Parathyroid adenoma (tissue), 2 donors: ENCODE data around the gene FMNL3.

Source experiments
- H2AFZ ChIP-seq: fragments of 300-600 bp; sonication (generic); one replicate; pipeline ENCODE4 v1.7.0; 2017; ENCODE audit warnings: antibody characterized with exemption, mild to moderate bottlenecking
- H3K27ac ChIP-seq: fragments of 300-600 bp; sonication (generic); one replicate; pipeline ENCODE4 v1.7.0; 2017
- H3K27me3 ChIP-seq: fragments of 300-600 bp; sonication (generic); one replicate; pipeline ENCODE4 v1.7.0; 2017; ENCODE audit warnings: low read length; ENCODE audit not compliant: control insufficient read depth, insufficient read depth
- H3K36me3 ChIP-seq: fragments of 300-600 bp; sonication (generic); one replicate; pipeline ENCODE4 v1.7.0; 2017; ENCODE audit warnings: low read length; ENCODE audit not compliant: control insufficient read depth, insufficient read depth
- H3K4me1 ChIP-seq: fragments of 300-600 bp; sonication (generic); one replicate; pipeline ENCODE4 v1.7.0; 2017; ENCODE audit warnings: control low read depth
- H3K4me2 ChIP-seq: fragments of 300-600 bp; sonication (generic); one replicate; pipeline ENCODE4 v1.7.0; 2017; ENCODE audit warnings: low read length
- H3K4me3 ChIP-seq: fragments of 300-600 bp; sonication (generic); one replicate; pipeline ENCODE4 v1.7.0; 2017; ENCODE audit warnings: low read depth, low read length
- H3K79me2 ChIP-seq: fragments of 300-600 bp; sonication (generic); one replicate; pipeline ENCODE4 v1.7.0; 2017; ENCODE audit warnings: control low read depth
- H3K9ac ChIP-seq: fragments of 300-600 bp; sonication (generic); one replicate; pipeline ENCODE4 v1.7.0; 2017; ENCODE audit warnings: mild to moderate bottlenecking
- H3K9me3 ChIP-seq: fragments of 300-600 bp; sonication (generic); one replicate; pipeline ENCODE4 v1.7.0; 2017; ENCODE audit warnings: low read length; ENCODE audit not compliant: control insufficient read depth
- TF ChIP-seq, protein P1 (sequence below): fragments of 300-600 bp; sonication (generic); IDR thresholded peaks from one replicate; pipeline ENCODE4 v1.7.0; 2017; ENCODE audit warnings: antibody characterized with exemption, mild to moderate bottlenecking
- donor health status: primary hyperparathyroidism.

Gene FMNL3

DNA sequence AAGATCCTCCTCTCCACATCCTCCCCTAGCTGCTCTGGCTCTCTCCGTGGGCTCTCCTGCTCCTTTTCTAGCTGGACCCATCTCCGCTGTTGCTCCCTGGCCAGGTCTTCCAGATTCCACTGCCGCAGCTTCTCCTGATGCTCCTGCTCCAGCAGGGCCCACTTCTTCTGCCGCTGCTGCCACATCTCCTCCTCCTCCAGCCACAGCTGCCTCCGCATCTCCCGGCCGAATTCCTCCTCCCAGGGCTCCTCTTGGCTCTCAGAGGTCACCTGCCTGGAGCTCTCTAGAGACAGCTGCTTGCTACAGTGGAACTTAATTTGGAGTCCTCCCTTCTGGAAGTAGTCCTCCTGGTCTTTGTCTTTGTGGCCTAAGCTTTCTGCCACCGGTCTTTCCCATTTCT is 107.2 kb downstream of the FMNL3 start:
- no peaks in the 10 kb centered on the region for H3K36me3 ChIP-seq
- no peak overlapping the region for H2AFZ ChIP-seq
- no peak overlapping the region for H3K4me3 ChIP-seq
- H3K4me2 ChIP-seq = no peak overlapping the region
- H3K9me3 ChIP-seq = no peaks in the 10 kb centered on the region
- no peaks in the 10 kb centered on the region for H3K27me3 ChIP-seq
- no peaks in the 10 kb centered on the region for H3K4me1 ChIP-seq
- H3K27ac ChIP-seq = no peak overlapping the region
- TF ChIP-seq, protein P1, sequence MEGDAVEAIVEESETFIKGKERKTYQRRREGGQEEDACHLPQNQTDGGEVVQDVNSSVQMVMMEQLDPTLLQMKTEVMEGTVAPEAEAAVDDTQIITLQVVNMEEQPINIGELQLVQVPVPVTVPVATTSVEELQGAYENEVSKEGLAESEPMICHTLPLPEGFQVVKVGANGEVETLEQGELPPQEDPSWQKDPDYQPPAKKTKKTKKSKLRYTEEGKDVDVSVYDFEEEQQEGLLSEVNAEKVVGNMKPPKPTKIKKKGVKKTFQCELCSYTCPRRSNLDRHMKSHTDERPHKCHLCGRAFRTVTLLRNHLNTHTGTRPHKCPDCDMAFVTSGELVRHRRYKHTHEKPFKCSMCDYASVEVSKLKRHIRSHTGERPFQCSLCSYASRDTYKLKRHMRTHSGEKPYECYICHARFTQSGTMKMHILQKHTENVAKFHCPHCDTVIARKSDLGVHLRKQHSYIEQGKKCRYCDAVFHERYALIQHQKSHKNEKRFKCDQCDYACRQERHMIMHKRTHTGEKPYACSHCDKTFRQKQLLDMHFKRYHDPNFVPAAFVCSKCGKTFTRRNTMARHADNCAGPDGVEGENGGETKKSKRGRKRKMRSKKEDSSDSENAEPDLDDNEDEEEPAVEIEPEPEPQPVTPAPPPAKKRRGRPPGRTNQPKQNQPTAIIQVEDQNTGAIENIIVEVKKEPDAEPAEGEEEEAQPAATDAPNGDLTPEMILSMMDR = no peak
- no peaks in the 10 kb centered on the region for H3K79me2 ChIP-seq
- no peak overlapping the region for H3K9ac ChIP-seq

DNA sequence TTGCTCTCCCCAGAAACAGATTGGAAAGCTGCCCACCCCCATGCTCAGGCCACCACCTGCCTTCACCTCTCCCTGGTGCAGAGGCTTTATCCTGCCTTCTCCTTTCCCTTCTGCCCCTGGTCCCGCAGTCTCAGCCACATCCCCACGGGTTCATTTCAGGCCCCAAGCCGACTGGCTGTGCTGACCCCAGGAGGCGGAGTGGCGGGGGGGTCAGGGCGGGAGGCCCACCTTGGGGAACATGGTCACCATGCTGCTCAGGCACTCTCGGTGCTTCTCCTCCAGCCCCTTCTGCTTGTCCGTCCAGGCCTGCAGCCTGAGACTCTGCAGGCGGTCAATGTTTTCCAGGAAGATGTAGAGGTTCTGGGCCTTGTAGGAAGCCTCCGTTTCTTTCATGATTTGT is 108.7 kb downstream of the FMNL3 start:
- Histone ChIP-seq H3K79me2 (no peaks in the 10 kb centered on the region), H3K9me3 (no peaks in the 10 kb centered on the region), H3K27ac (no peak overlapping the region), H3K4me2 (no peak overlapping the region), H3K4me3 (no peak overlapping the region), H3K9ac (no peak overlapping the region), H3K27me3 (no peaks in the 10 kb centered on the region), H2AFZ (no peak overlapping the region), H3K36me3 (no peaks in the 10 kb centered on the region), H3K4me1 (no peaks in the 10 kb centered on the region)
- TF ChIP-seq, protein P1 = no peak

- H3K27me3 ChIP-seq = no peaks in the 10 kb centered on the region
- TF ChIP-seq, protein P1 = no peak
- H3K4me2 ChIP-seq = no peak overlapping the region
- H3K36me3 ChIP-seq = no peaks in the 10 kb centered on the region
- peaks cover 6% of the 10 kb centered on the region for H3K79me2 ChIP-seq
- no peaks in the 10 kb centered on the region for H3K4me1 ChIP-seq
- no peak overlapping the region for H3K27ac ChIP-seq
- H3K9ac ChIP-seq = no peak overlapping the region
- no peaks in the 10 kb centered on the region for H3K9me3 ChIP-seq
- H3K4me3 ChIP-seq = no peak overlapping the region
- H2AFZ ChIP-seq = no peak overlapping the region
Observed at GRCh38 chr12:49588721-49589516, 118.3 kb downstream of the FMNL3 start.

DNA sequence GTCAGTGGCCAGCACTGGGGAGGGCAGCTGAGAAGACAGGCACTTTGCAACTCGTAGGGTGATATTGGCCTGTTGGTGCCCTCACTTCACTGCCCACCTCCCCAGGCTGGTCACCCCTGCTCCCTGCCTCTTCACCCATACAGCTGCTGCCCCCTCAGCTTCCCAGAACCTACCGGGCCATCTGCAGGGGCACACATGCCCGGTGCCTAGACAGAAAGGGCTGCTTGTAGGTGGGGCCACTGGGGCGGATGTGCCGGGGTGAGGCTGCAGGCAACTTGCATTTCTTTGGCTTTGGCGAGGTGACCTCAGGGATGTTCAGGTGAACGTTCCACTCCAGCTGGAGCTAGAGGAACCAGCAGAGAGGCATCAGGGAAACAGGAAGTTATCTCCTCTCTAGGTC is 118.9 kb downstream of the FMNL3 start:
- H3K79me2 ChIP-seq = peaks cover 10% of the 10 kb centered on the region
- H3K4me1 ChIP-seq = no peaks in the 10 kb centered on the region
- no peak overlapping the region for H3K9ac ChIP-seq
- no peaks in the 10 kb centered on the region for H3K36me3 ChIP-seq
- H3K27me3 ChIP-seq = no peaks in the 10 kb centered on the region
- H3K4me2 ChIP-seq = no peak overlapping the region
- H3K27ac ChIP-seq = no peak overlapping the region
- H3K9me3 ChIP-seq = no peaks in the 10 kb centered on the region
- TF ChIP-seq, protein P1 = no peak
- H3K4me3 ChIP-seq = no peak overlapping the region
- H2AFZ ChIP-seq = no peak overlapping the region
